Measurements from ENCODE around the gene HIP1. TPM values are rescaled to one million over a fixed set of nuclear protein-coding genes. Genes with fewer than 3 reads are reported as not detected.
"Not testable (repeated sequence)": the region's sequence is repeated elsewhere in the genome, so short reads cannot be mapped to it uniquely, and the experiment has no call there.

The HIP1 gene
- polyA plus RNA-seq, 1 of the 3 experiments (the other 2 are of a cell fraction): 11.3 TPM

DNA sequence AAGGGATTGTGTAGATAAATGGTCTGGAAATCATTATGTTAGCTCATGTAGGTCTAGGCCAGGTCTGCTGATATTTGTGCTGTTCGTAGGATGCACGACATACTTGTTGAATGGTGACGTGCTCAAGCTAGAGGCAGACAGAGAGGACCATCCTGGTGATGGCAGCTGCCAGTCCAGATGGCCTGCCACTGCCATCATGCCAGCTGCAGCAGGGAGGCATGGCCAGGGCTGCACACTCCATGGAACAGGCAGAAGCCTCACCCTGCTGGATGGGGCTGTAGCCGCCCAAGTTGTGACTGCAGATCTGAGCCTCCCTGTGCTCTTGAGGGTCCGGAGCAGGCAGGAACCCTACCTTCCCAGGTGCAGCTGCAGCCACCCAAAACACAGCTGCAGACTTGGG lies 166.3 kb downstream of the HIP1 start:
- H3K9me2 ChIP-seq: no peaks in the 10 kb centered on the region
- H3K9me3 ChIP-seq: no peaks in the 10 kb centered on the region
- H2AFZ ChIP-seq (ENCODE audit: low read depth): no peak overlapping the region
- H3K4me3 ChIP-seq (ENCODE audit: low read depth in 2 of 2, low read length in 1 of 2): no peak overlapping the region
- peaks cover 3% of the 10 kb centered on the region for H3F3A ChIP-seq (replicated peaks; ENCODE audit: insufficient read depth)
- ChIA-PET POLR2A (interaction anchor here (0.9 kb wide), 1 partner anchor 9 kb away, joined by 3 read pairs; no protein-coding TSS in a partner anchor), CTCF (interaction anchor here (1.4 kb wide), 1 partner anchor 12 kb away, joined by 4 read pairs; no protein-coding TSS in a partner anchor)
- H3K4me2 ChIP-seq: no peak overlapping the region
- no peak for DNase-seq
- H3K4me1 ChIP-seq (ENCODE audit: control insufficient read depth in 1 of 2, insufficient read depth in 2 of 2, low read depth in 1 of 2, low read length in 1 of 2): peaks cover 0 to 9% of the 10 kb centered on the region in 2 experiments; a peak in 1 of 4 replicates
- peaks cover 55% of the 10 kb centered on the region; the same call in 1 of the 2 replicates for H4K20me1 ChIP-seq (ENCODE audit: insufficient read depth)
- 98% methylated on average over 4 of the region's 5 CpGs for WGBS (ENCODE audit: low lambda C conversion rate)
- H3K27me3 ChIP-seq (ENCODE audit: insufficient read depth): no peaks in the 10 kb centered on the region
- H3K79me2 ChIP-seq (ENCODE audit: insufficient read depth): no peaks in the 10 kb centered on the region
- no peak overlapping the region for H3K9ac ChIP-seq
- H3K36me3 ChIP-seq (replicated peaks in 1 of 2; ENCODE audit: control insufficient read depth in 1 of 2, insufficient read depth in 2 of 2, low read length in 1 of 2): no peaks in the 10 kb centered on the region
- peak; percentile 36; the same call in 1 of the 2 replicates for TF ChIP-seq MXI1 (IDR thresholded peaks at IDR 0.05; ENCODE audit: low read depth, low read length)
- no peak for TF ChIP-seq RAD21 (IDR thresholded peaks at IDR 0.05; ENCODE audit: low read length)
- no peak overlapping the region for H3K27ac ChIP-seq (ENCODE audit: low read depth in 2 of 2, low read length in 1 of 2)

DNA sequence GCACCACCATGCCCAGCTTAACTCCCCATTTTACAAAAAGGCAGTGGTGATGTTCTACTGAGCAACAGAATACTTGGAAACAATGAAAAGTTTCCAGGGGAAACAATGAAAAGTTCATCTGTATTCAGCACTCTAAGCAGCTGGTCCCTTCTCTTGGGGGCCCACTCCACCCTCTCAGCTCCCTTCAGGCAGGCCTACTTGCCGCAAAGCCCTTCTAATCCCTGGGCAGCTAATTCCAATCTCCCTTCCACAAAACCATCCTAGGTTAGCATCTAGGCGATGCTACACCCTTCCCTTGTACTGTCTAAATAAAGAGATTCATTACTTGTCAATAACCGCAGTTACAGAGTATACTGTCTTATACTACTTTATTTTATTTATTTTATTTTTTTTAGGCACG lies 167.5 kb downstream of the HIP1 start:
- no peaks in the 10 kb centered on the region for H3K27me3 ChIP-seq (ENCODE audit: insufficient read depth)
- peaks cover 49% of the 10 kb centered on the region; the same call in 1 of the 2 replicates for H4K20me1 ChIP-seq (ENCODE audit: insufficient read depth)
- H2AFZ ChIP-seq (ENCODE audit: low read depth): no peak overlapping the region
- no peak overlapping the region for H3K27ac ChIP-seq (ENCODE audit: low read depth in 2 of 2, low read length in 1 of 2)
- H3K4me1 ChIP-seq (ENCODE audit: control insufficient read depth in 1 of 2, insufficient read depth in 2 of 2, low read depth in 1 of 2, low read length in 1 of 2): peaks cover 0 to 9% of the 10 kb centered on the region in 2 experiments; a peak in 1 of 4 replicates
- WGBS (ENCODE audit: low lambda C conversion rate): 95% methylated on average over 4 of the region's 4 CpGs
- ChIA-PET CTCF (interaction anchor here (1.0 to 1.4 kb wide), 2 partner anchors 11 to 191 kb away, joined by 3 to 4 read pairs; no protein-coding TSS in a partner anchor), POLR2A (no interaction called here)
- H3K9me3 ChIP-seq: no peaks in the 10 kb centered on the region
- no peak for TF ChIP-seq NRF1 (IDR thresholded peaks at IDR 0.05; ENCODE audit: low read depth, low read length)
- peaks cover 6% of the 10 kb centered on the region for H3F3A ChIP-seq (replicated peaks; ENCODE audit: insufficient read depth)
- no peak overlapping the region for H3K9ac ChIP-seq
- no peak for DNase-seq
- H3K79me2 ChIP-seq (ENCODE audit: insufficient read depth): no peaks in the 10 kb centered on the region
- H3K4me3 ChIP-seq (ENCODE audit: low read depth in 2 of 2, low read length in 1 of 2): no peak overlapping the region
- no peaks in the 10 kb centered on the region for H3K9me2 ChIP-seq
- H3K36me3 ChIP-seq (replicated peaks in 1 of 2; ENCODE audit: control insufficient read depth in 1 of 2, insufficient read depth in 2 of 2, low read length in 1 of 2): no peaks in the 10 kb centered on the region
- H3K4me2 ChIP-seq: no peak overlapping the region

DNA sequence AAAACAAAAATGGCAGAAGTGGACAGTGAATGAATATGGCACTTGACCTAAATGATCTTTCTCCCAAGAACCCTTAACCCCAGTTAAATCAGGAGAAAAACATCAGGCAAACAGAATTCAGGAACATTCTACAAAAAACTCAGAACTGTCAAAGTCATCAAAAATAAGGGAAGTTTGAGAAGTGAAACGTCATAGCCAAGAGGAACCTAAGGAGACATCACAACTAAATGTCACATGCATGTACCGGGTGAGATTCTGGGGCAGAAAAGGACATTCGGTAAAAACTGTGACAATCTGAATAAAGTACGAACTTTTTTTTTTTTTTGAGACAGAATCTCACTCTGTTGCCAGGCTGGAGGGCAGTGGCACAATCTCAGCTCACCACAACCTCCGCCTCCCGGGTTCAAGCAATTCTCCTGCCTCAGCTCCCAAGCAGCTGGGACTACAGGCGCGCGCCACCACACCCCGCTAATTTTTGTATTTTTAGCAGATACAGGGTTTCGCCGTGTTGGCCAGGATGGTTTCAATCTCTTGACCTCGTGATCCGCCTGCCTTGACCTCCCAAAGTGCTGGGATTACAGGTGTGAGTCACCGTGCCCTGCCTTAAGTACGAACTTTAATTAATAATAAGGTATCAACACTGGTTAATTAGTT lies 169.0 kb downstream of the HIP1 start:
- CTCF ChIA-PET: interaction anchor here (1.5 kb wide), 1 partner anchor 17 kb away, joined by 3 read pairs; no protein-coding TSS in a partner anchor
- H3K79me2 ChIP-seq (ENCODE audit: insufficient read depth); H3K9me3 ChIP-seq; H3K9me2 ChIP-seq; H3K27me3 ChIP-seq (ENCODE audit: insufficient read depth); H3K4me3 ChIP-seq (ENCODE audit: low read depth in 2 of 2, low read length in 1 of 2); POLR2A ChIA-PET; H3K27ac ChIP-seq (ENCODE audit: low read depth in 2 of 2, low read length in 1 of 2); H3K4me2 ChIP-seq; H2AFZ ChIP-seq (ENCODE audit: low read depth); H3K36me3 ChIP-seq (replicated peaks in 1 of 2; ENCODE audit: control insufficient read depth in 1 of 2, insufficient read depth in 2 of 2, low read length in 1 of 2); DNase-seq; H3K9ac ChIP-seq: not testable (repeated sequence)
- H3F3A ChIP-seq (replicated peaks; ENCODE audit: insufficient read depth): peaks cover 14% of the 10 kb centered on the region
- peaks cover 46% of the 10 kb centered on the region for H4K20me1 ChIP-seq (ENCODE audit: insufficient read depth)
- 96% methylated on average over 16 of the region's 16 CpGs for WGBS (ENCODE audit: low lambda C conversion rate)
- H3K4me1 ChIP-seq (ENCODE audit: control insufficient read depth in 1 of 2, insufficient read depth in 2 of 2, low read depth in 1 of 2, low read length in 1 of 2): peaks cover 5 to 10% of the 10 kb centered on the region in 2 experiments; a peak in 2 of 4 replicates
